Ishikawa (cell line): Measurements from ENCODE around the gene GRM1.

Experiments
- CEBPB ChIP-seq: IDR thresholded peaks from 2 replicates; pipeline ENCODE4 v1.6.1; 2012
- EGR1 ChIP-seq: IDR thresholded peaks from 2 replicates; pipeline ENCODE4 v1.6.1; 2012
- FOXM1 ChIP-seq: IDR thresholded peaks from 2 replicates; pipeline ENCODE4 v1.6.1; 2012; ENCODE audit warnings: low read depth, borderline replicate concordance
- MAX ChIP-seq: IDR thresholded peaks from 2 replicates; pipeline ENCODE4 v1.6.1; 2012
- NFIC ChIP-seq: IDR thresholded peaks from 2 replicates; pipeline ENCODE4 v1.6.1; 2012
- RAD21 ChIP-seq: IDR thresholded peaks from 2 replicates; pipeline ENCODE4 v1.6.1; 2012; ENCODE audit warnings: low read depth
- REST ChIP-seq: IDR thresholded peaks from 2 replicates; pipeline ENCODE4 v1.6.1; 2012; ENCODE audit warnings: low read depth, mild to moderate bottlenecking
- TAF1 ChIP-seq: IDR thresholded peaks from 2 replicates; pipeline ENCODE4 v1.6.1; 2012; ENCODE audit warnings: low read depth, mild to moderate bottlenecking
- TEAD4 ChIP-seq: IDR thresholded peaks from 2 replicates; pipeline ENCODE4 v1.6.1; 2012
- YY1 ChIP-seq: IDR thresholded peaks from 2 replicates; pipeline ENCODE4 v1.6.1; 2012; ENCODE audit warnings: low read depth

DNA sequence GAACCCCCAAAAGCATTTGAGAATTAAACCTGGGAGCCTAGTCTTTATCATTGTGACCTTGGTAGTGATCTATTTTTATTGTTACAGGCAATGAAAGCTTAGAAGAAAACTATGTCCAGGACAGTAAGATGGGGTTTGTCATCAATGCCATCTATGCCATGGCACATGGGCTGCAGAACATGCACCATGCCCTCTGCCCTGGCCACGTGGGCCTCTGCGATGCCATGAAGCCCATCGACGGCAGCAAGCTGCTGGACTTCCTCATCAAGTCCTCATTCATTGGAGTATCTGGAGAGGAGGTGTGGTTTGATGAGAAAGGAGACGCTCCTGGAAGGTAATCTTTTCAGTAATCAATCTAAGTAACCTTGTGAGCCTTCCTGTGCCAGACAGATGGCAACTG lies 323.3 kb downstream of the GRM1 start:
- TF ChIP-seq TEAD4 (no peak), REST (no peak), TAF1 (no peak), RAD21 (no peak), NFIC (no peak), FOXM1 (no peak), CEBPB (no peak), MAX (no peak), YY1 (no peak), EGR1 (no peak)
